SIG-M5 treated with dmso at 0.1 percent for 504 hours (cell line): Measurements from ENCODE around the gene TSPOAP1.
A peak's percentile ranks its signal among the peaks of the same experiment; 100 is the strongest.
"Not testable (repeated sequence)": the region's sequence is repeated elsewhere in the genome, so short reads cannot be mapped to it uniquely, and the experiment has no call there.

Experiments
- DNase-seq: peaks from one replicate; lab custom pipeline; 2025; ENCODE audit not compliant: unreplicated experiment; lab: John Stamatoyannopoulos, UW

TSPOAP1 gene

GRCh38 chr17:58341136-58341860 lies 12.7 kb upstream of the TSPOAP1 start:
- DNase-seq, result not testable (repeated sequence)

DNA sequence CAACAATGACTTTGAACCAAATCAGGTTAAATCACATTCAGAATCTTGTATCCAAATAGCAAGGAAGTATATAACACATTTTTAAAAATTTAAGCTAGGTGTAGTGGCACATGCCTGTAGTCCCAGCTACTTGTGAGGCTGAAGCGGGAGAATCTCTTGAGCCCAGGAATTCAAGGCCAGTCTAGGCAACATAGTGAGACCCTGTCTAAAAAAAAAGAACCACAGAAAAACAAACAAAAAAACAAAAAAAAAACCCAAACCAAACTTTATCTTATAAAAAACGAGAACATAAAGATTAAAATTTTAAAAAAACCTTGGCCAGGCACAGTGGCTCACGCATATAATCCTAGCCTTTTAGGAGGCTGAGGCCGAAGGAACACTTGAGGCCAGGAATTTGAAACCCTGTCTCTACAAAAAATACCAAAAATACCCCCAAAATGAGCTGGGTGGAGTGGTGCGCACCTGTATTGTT lies 11.8 kb upstream of the TSPOAP1 start:
- DNase-seq, result no peak

- DNase-seq, result no peak
These were observed 11.3 kb upstream of the TSPOAP1 start for GRCh38 chr17:58339755-58340404.

GRCh38 chr17:58338841-58339754 lies 10.5 kb upstream of the TSPOAP1 start:
- DNase-seq, result peak; percentile 93

DNA sequence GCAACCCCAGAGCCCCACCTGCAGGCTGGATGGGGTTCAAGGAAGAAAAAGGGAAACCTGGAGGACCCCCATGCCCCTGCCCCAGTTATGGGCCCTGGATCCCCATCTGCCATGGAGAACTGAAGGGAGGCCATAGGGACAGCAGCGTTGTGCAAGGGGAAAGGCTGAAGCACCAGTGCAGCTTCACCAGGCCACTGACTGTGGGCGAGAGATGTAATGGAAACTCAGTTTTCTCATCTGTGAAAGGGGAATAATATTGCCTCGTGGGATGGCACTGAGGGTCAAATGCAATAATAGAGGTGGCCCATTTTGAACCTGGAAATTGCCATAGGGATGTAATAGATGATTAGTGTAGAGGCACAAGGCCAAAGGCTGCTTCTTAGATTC lies 9.9 kb upstream of the TSPOAP1 start:
- DNase-seq, result no peak

- DNase-seq, result peak; percentile 98
These were observed 9.2 kb upstream of the TSPOAP1 start for GRCh38 chr17:58337600-58338453.

GRCh38 chr17:58337210-58337599 lies 8.6 kb upstream of the TSPOAP1 start:
- DNase-seq, result peak; percentile 82

DNA sequence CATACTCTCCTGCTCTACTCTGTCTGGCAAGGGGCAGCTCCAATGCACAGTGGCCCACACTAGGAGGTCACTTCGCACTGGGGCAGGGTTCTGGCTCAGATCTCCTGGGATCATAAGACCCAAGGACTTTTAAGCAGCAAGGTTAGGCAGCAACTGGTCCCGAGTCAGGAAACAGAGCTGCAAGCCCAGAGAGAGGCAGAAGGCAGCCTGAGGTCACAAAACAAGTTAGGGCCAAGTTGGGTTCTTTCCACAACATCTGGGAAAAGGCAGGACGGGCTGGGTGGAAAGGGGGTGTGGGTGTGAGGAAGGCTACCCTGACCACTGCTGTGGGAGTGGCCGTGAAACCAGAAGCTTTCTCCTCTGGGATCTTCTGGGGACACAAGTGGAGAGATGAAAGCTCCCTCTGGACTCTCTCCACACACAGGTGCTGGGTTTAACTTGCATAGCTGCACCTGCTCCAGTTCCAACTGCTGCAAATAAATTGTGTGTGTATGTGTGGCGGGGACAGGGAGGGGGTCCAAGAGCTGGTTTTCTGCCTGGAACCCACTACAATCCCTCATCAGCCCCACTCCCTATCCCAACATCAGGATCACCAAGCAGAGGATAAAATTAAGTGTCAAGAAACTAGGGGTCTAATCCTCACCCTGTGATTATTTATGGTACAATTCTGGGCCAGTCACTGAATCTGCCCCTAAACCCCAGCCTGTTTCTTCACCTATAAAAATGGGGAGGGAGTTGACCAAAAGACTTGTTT lies 8.0 kb upstream of the TSPOAP1 start:
- DNase-seq, result no peak

DNA sequence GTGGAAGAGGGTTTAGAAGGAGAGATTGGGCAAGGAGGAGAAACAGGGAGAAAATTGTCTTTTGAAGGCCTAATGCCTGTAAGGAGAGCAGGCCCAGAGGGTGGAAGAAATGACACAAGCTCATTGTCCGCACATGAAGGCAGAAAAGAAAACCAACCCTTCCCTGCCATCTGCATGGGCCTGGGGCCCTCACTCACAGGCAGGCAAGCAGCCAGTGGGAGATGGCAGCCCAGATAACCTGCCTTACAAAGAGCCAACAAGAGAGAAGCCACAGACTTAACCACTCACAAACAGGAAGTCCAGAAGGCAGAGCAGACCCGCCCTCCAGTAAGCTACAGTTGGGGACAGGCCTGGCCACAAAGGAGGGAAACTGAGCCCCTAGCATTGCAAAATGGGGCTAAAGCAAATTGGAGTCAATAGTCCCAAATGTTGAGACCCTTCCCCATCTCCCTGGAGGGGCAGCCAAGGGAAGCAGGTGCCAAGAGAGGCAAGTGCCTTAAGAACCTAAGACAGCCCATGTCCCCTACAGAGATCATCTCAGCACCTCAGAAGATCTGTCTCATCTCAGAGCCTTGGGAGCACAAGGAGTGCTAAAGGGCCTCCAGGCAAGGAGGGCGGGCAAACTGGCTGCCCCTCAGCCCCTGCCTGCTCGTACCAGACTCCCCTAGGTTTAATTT lies 7.3 kb upstream of the TSPOAP1 start:
- peak; percentile 97 for DNase-seq

DNA sequence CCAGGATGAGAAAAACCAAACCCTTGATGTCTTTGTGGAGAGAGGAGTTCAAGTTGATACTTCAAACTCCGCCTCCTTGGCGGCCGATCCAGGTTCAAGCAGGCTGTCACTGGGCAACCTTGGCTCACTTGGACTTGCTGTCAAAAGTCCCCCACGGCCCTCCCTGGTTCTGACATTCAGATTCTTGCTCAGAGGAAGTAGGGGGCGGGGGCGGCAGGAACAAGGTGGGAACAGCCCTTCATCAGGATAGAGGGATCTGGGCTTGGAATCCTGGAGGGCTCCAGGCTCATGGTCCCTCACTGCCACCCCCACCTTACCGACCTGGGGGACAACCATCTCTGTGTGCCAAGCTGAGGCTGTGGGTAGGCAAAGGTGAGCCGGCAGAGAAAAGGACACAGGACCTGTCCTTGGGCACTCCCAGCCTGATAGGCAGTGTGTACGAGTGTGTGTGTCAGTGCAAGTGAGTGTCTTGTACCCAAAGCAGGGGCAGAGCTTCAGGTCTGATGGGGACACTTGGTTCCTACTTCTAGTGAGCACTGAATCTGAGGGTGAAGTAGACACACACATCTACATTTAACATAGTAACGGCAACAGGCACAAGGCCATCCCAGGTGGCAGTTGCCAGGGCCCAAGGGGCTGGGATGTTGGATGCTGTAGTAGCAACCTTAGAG lies 6.6 kb upstream of the TSPOAP1 start:
- DNase-seq, result peak; percentile 74

- no peak for DNase-seq
These were observed 6.1 kb upstream of the TSPOAP1 start for GRCh38 chr17:58334661-58335060.

- no peak for DNase-seq
These were observed 5.7 kb upstream of the TSPOAP1 start for GRCh38 chr17:58334256-58334655.

DNA sequence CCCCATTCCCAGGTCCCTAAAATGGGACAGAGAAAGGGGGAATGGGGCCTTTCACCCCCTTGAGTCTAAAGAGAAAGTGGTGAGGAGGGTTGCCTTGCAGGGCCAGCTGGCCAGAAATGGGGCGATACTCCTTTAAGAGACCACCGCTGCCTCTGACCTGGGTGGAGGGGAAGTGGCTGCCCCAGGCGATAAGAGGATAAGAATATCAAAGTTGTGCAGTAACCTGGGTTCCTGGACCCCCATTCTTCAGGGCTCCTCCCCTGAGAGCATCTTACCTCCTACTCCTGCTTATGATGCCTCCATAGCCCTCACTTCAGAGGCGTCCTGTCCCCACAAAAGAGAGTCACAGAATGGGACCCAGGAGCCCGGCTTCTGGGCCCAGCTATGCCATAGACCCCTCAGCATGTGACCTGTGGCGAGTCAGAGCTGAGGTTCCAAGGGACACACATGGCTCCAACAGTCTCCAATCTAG lies 5.2 kb upstream of the TSPOAP1 start:
- peak; percentile 76 for DNase-seq

GRCh38 chr17:58332778-58333735 lies 4.5 kb upstream of the TSPOAP1 start:
- peak; percentile 87 for DNase-seq

- DNase-seq, result peak; percentile 95
These were observed 3.5 kb upstream of the TSPOAP1 start for GRCh38 chr17:58331815-58332777.
